DMS79 treated with DMSO at 0.1 percent for 48 hours (cell line): ENCODE results near the gene P2RX4.
"Not testable (repeated sequence)": the region's sequence is repeated elsewhere in the genome, so short reads cannot be mapped to it uniquely, and the experiment has no call there.

Experiments
- DNase-seq: peaks from one replicate; lab custom pipeline; 2025; lab: John Stamatoyannopoulos, UW

Gene P2RX4

DNA sequence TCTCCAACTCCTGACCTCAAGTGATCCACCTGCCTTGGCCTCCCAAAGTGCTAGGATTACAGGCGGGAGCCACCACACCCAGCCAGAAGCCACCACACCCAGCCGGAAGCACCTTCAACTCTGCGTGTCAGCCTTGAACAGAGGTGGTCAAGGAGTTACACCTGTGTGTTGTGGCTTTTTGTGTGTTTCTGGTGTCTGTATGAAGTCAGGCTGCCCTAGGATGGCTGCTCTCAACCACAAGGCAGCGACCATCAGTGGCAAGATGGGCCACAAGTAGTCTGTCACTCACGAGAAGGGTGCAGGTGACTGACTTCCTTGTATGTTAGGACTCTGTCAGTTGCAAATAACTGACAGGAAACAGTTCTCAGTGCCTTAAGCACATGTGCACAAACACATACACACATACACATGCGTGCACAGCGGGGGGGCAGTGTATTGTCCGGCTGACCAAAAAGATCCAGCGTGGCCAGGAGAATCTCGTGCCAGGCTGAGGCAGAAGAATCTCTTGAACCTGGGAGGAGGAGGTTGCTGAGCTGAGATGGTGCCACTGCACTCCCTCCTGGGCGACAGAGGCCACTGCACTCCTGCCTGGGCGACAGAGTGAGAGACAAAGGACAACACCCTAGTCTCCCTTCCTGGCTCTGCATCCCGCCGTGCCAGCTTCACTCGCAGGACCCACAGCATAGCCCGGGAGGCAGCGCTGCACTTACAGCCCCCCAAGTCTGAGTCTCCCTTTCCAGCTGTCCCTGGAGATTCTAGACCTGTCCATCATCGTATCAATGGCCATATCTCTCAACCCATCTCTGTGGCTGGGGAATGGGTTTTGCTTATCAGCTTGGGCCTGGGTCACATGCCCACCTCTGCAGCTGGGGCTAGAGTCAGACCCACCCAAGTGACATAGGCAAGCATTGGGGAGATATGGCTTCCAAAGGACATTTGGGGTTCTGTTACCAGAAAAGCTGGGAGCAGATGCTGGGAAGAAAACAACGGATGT is 13.7 kb downstream of the P2RX4 start:
- DNase-seq: no peak

GRCh38 chr12:121224591-121224990 is 14.7 kb downstream of the P2RX4 start:
- DNase-seq: no peak

GRCh38 chr12:121226399-121226798 is 16.5 kb downstream of the P2RX4 start:
- no peak for DNase-seq

DNA sequence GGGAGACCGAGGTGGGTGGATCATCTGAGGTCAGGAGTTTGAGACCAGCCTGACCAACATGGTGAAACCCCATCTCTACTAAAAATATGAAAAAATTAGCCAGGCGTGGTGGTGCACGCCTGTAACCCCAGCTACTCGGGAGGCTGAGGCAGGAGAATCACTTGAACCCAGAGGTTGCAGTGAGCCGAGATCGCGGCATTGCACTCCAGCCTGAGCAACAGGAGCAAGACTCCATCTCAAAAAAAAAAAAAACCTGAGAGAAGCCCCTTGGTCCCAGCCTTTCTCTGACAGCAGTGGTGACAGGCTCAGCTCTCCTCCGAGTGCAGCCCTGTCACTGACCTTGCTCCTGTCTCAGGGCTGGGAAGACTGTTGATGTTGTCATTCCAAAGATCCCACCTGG is 16.9 kb downstream of the P2RX4 start:
- DNase-seq: not testable (repeated sequence)

DNA sequence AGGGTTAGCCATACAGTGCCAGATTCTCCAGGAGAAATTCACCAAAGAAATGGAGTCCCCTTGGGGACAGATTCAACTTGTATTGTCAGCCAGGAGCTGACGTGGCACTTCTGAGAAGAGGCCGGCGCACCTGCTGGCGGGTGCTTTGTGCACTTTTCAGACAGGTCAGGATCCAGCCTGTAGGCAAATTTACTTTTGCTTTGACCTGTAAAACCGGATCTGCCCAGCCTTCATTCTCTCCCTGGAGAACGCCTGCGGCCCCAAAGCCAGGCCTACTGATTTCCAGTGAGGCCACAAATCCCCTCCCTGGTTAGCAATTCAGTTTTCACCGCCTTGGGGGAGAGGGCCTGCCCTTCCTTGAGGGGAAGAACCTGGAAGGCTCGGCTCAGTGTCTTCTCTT is 17.4 kb downstream of the P2RX4 start:
- peak; percentile 79 for DNase-seq

DNA sequence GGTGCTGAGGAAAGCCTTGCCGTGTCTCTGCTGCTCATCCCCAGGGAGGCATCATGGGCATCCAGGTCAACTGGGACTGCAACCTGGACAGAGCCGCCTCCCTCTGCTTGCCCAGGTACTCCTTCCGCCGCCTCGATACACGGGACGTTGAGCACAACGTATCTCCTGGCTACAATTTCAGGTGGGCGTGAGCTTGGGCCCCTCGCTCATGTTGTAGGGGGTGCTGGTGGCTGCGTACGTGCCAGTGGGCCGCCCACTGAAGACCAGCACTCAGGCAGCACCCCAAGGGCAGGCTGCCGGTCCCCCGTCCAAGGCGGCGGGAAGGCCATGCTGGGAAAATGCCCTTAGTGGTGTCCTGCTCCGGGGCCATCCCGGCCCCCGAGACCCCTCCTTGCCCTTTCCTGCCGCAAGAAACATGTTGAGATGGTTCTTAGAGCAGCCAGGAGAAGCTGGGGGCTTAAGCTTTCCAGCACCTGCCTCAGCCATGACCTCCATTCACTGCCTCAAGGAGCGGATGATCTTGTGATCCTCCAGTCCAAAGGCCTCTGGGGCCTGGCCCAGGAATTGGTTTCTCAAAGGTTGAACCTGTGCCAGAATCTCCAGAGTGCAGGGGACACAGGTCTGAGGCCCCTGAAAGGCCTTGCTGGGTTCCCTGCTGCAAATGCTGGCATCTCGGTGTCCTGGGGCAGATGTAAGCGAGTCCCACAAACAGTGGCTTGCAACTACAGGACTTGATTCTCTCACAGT is 19.2 kb downstream of the P2RX4 start:
- DNase-seq: no peak

DNA sequence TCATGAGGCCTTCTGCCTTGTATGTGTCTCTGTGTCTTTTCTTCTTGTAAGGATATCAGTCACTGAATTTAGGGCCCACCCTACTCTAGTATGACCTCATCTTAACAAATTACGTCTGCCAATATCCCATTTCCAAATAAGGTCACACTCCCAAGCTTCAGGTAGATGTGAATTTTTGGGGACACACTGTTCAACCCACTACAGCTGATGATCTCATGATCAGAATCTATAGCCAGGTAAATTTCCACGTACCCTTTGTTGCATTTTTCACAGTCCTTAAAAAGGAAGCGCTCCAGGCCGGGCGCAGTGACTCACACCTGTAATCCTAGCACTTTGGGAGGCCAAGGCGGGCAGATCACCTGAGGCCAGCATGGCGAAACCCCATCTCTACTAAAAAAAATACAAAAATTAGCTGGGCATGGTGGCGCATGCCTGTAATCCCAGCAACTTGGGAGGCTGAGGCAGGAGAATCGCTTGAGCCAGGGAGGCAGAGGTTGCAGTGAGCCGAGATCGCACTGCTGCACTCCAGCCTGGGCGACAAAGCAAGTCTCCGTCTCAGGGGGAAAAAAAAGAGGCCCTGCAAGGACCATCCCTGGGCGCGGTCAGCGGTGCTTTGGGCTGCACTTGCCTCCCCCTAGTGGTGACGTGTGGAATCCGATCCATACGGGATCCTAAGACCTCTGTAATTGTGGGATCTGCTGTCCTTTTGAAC is 20.1 kb downstream of the P2RX4 start:
- not testable (repeated sequence) for DNase-seq

- DNase-seq: no peak
Measured at GRCh38 chr12:121230538-121230907, 20.6 kb downstream of the P2RX4 start.

DNA sequence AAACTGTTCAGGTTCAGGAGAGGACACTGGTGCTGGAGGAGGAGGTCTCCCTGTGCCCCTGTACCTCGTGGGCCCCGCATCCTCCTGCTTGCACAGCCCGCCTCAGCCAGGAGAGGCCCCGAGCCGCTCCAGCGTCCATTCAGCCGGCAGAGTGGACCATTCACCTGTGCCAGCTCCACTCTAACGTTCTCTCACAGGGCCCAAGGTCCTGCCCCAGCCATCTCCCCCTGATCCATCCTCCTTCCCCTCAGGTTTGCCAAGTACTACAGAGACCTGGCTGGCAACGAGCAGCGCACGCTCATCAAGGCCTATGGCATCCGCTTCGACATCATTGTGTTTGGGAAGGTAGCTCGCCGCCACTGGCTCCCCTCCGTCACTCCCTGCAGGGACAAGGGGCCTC is 22.2 kb downstream of the P2RX4 start:
- DNase-seq: no peak

GRCh38 chr12:121232977-121233627 is 23.2 kb downstream of the P2RX4 start:
- no peak for DNase-seq

GRCh38 chr12:121233628-121234020 is 23.7 kb downstream of the P2RX4 start:
- no peak for DNase-seq

GRCh38 chr12:121236776-121237175 is 26.8 kb downstream of the P2RX4 start:
- no peak for DNase-seq

GRCh38 chr12:121237415-121237814 is 27.5 kb downstream of the P2RX4 start:
- no peak for DNase-seq

GRCh38 chr12:121238086-121238485 is 28.2 kb downstream of the P2RX4 start:
- no peak for DNase-seq

DNA sequence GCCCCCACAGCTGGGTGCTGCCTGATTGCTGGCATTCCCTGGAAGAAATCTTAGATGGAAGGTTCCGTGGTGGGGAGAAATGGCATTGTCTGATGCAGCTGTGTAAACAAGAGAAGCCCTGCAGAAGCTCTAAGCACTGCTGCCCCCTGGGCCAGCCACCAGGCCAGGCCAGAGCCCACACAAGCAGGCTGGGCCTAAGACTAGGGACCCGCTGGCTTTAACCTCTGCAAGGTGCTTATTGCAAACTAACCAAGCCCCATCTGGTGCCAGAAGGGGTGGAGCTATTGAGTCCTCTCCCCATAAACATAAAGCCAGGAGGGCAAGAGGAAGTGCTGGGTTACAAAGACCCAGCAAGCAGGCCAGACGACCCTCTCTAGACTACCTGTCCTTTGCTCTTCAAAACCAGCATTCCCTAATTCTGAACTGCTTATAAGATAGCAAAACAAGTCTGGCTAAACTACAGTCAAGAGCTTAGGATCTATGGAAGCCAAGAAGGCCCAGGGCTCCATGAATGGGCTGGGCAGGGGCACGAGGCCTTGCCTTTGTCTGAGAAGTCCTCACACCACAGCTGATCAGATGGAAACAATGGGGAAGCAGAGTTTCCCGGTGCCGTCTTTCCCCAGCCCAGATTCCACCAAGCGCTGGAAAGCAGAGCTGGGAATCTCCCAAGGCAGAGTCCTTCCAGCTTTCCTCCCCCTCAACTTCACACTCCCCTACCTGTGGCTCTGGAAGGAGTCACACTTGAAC is 28.8 kb downstream of the P2RX4 start:
- DNase-seq: peak; percentile 89

GRCh38 chr12:121239351-121240061 is 29.6 kb downstream of the P2RX4 start:
- DNase-seq: no peak

GRCh38 chr12:121240062-121240420 is 30.1 kb downstream of the P2RX4 start:
- DNase-seq: no peak

- DNase-seq: no peak
Measured at GRCh38 chr12:121240484-121241101, 30.7 kb downstream of the P2RX4 start.

DNA sequence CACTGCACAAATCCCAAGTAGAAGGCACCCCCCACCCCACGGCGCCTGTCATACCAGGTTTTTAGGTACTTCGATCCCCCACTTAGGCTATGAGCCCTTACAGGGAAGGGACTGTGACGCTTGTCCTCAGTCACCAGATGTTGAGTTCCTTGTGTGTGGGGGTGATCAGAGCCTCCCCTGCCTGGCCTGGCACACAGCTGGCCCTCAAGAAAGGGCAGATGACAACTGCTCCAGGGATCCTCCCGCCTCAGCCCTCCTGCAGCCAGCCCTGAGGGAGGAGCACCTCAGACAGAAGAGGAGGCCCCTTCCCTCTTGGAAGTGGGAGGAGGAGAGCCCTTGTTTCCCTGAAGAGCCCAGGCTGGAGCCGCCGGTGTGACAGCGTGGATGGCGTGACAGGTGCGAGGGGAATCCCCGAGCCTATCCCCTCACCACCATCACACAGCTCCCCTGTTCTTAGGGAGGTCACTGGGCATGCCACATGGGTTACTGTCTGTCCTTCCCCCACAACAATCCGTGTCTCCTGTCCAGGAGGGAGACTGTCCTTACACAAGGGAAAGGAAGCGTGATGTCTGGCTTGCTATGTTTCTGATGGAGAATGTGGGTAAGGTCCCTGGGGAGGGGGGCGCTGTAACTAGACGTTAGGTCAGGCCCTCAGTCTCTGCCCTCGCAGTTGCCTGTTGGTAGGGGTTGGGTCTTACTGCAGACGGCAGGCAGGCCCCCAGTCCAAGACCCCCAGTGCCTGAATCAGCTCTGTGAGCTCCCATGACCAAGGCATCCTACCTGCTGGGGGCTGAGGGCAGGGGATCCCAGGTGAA is 31.4 kb downstream of the P2RX4 start:
- DNase-seq: peak; percentile 9
